ENCODE data around the gene EFNA3. TPM values are rescaled to one million over a fixed set of nuclear protein-coding genes. Genes with fewer than 3 reads are reported as not detected.
A peak's percentile ranks its signal among the peaks of the same experiment; 100 is the strongest.

The EFNA3 gene
- polyA plus RNA-seq, 1 donor (not counting 4 experiments of a cell fraction or from before 2014, with no cell fraction given): 4.4 TPM

DNA sequence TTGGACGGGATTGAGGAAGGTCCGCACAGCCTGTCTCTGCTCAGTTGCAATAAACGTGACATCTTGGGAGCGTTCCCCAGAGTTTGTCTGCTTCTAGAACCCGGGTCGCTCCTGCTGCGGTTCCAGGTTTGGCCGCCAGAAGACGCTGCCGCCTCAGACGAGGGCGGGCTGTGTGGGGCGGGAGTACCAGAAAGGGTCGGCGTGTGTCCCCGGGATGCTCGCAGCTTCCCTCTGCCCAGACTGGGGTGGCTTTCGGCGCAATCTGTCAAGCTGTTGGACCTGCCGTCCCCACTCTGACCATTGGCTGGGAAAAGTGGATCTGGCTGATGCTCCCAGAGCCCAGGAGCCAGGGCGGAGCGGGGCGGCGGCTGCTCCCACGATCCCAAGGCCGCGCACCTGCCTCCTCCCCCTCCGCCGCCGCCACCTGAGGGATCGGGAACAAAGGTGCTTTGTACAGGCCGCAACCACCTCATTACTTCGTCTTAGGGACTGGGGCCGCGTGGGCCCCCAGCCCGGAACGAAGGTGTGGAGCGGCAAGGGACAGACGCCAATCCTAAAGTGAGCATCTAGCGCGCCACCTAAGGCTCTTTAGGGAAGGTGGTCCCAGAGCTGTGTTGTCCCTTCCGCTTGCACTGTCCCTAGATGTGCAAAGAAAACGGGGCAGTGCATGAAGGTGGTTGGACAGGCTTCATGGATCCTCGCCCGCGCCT is 15.8 kb upstream of the EFNA3 start:
- dilution Hi-C loops (cut with MboI; ENCODE audit: extremely low pct_ligation_motif_present, low sequenced_read_pairs): no loop called here
- DNase-seq (ENCODE audit: low read depth, low spot score) (no peak), FAIRE-seq (no peak)
- H3K9ac ChIP-seq (ENCODE audit: control insufficient read depth, extremely low read depth, insufficient read depth, low read length): peak overlapping the region; percentile 84
- TF ChIP-seq, protein P1, sequence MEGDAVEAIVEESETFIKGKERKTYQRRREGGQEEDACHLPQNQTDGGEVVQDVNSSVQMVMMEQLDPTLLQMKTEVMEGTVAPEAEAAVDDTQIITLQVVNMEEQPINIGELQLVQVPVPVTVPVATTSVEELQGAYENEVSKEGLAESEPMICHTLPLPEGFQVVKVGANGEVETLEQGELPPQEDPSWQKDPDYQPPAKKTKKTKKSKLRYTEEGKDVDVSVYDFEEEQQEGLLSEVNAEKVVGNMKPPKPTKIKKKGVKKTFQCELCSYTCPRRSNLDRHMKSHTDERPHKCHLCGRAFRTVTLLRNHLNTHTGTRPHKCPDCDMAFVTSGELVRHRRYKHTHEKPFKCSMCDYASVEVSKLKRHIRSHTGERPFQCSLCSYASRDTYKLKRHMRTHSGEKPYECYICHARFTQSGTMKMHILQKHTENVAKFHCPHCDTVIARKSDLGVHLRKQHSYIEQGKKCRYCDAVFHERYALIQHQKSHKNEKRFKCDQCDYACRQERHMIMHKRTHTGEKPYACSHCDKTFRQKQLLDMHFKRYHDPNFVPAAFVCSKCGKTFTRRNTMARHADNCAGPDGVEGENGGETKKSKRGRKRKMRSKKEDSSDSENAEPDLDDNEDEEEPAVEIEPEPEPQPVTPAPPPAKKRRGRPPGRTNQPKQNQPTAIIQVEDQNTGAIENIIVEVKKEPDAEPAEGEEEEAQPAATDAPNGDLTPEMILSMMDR (optimal IDR thresholded peaks at IDR 0.05 in 1 of 3, IDR thresholded peaks at IDR 0.05 in 1 of 3, conservative IDR thresholded peaks at IDR 0.05 in 1 of 3; ENCODE audit: extremely low read depth in 1 of 3, insufficient read depth in 2 of 3, low read length in 3 of 3): peak; percentile 57 to 95 (median 80)
- no peak for TF ChIP-seq EZH2 (IDR thresholded peaks at IDR 0.05; ENCODE audit: low read length)
- no peaks in the 10 kb centered on the region for H3K9me1 ChIP-seq (ENCODE audit: control insufficient read depth, extremely low read depth, insufficient read depth, low read length)
- H4K20me1 ChIP-seq (ENCODE audit: control insufficient read depth, extremely low read depth, insufficient read depth, low read length): peaks cover 5% of the 10 kb centered on the region
- peaks cover 32 to 39% of the 10 kb centered on the region in 2 experiments for H3K36me3 ChIP-seq (ENCODE audit: control insufficient read depth in 2 of 2, extremely low read depth in 1 of 2, insufficient read depth in 2 of 2, low read length in 2 of 2)
- peak overlapping the region in 1 of 3 experiments; percentile 82 for H3K4me3 ChIP-seq (ENCODE audit: control insufficient read depth in 2 of 3, extremely low read depth in 1 of 3, insufficient read depth in 2 of 3, low read depth in 1 of 3, low read length in 3 of 3)
- no peaks in the 10 kb centered on the region for H3K79me2 ChIP-seq (ENCODE audit: control insufficient read depth, insufficient read depth, low read length)
- no peaks in the 10 kb centered on the region for H3K27me3 ChIP-seq (ENCODE audit: control insufficient read depth, extremely low read depth, insufficient read depth, low read length)
- H3K9me3 ChIP-seq (ENCODE audit: control insufficient read depth, low read depth, low read length): no peaks in the 10 kb centered on the region
- no peak overlapping the region for H2AFZ ChIP-seq (ENCODE audit: control insufficient read depth, low read length)
- H3K4me1 ChIP-seq (ENCODE audit: control insufficient read depth, extremely low read depth, insufficient read depth, low read length): peaks cover 23% of the 10 kb centered on the region
- H3K4me2 ChIP-seq (ENCODE audit: control insufficient read depth, extremely low read depth, insufficient read depth, low read depth, low read length): peak overlapping the region; percentile 79
- H3K27ac ChIP-seq (ENCODE audit: control insufficient read depth, insufficient read depth, low read length): no peak overlapping the region

DNA sequence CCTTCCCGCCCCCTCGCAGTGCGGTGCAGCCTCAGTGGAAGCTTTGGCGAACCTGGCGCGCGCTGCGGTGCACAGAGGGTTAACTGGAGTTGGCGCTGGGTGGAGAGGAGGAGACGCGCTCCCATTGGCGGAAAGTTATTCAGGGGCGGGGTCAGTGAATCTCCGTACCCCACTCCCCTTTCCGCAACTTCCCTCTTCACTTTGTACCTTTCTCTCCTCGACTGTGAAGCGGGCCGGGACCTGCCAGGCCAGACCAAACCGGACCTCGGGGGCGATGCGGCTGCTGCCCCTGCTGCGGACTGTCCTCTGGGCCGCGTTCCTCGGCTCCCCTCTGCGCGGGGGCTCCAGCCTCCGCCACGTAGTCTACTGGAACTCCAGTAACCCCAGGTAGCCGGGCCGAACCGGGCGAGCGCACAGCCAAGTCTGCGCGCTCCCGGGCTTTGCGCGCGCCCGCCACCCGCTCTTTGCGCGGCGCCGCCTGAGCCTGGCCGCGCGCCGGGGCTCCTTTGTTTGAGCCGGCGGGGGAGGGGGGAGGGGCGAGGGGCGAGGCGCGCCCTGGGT is 15.0 kb upstream of the EFNA3 start, which contains the start of gene EFNA4:
EFNA4 (plus strand) TSS at position 191 of the 561 bp plus-strand sequence; CDS start at position 275, 84 bp downstream.
- Histone ChIP-seq H3K9ac (ENCODE audit: control insufficient read depth, extremely low read depth, insufficient read depth, low read length) (peak within 1 kb of the TSS; percentile 84), H3K36me3 (ENCODE audit: control insufficient read depth in 2 of 2, extremely low read depth in 1 of 2, insufficient read depth in 2 of 2, low read length in 2 of 2) (peaks cover 26 to 33% of the 10 kb centered on the region in 2 experiments), H3K9me1 (ENCODE audit: control insufficient read depth, extremely low read depth, insufficient read depth, low read length) (no peaks in the 10 kb centered on the region), H3K27me3 (ENCODE audit: control insufficient read depth, extremely low read depth, insufficient read depth, low read length) (no peaks in the 10 kb centered on the region), H3K4me3 (ENCODE audit: control insufficient read depth in 2 of 3, extremely low read depth in 1 of 3, insufficient read depth in 2 of 3, low read depth in 1 of 3, low read length in 3 of 3) (peak within 1 kb of the TSS; percentile 65 to 96 (median 82)), H3K4me2 (ENCODE audit: control insufficient read depth, extremely low read depth, insufficient read depth, low read depth, low read length) (peak within 1 kb of the TSS; percentile 79), H3K9me3 (ENCODE audit: control insufficient read depth, low read depth, low read length) (no peaks in the 10 kb centered on the region), H3K79me2 (ENCODE audit: control insufficient read depth, insufficient read depth, low read length) (no peaks in the 10 kb centered on the region), H4K20me1 (ENCODE audit: control insufficient read depth, extremely low read depth, insufficient read depth, low read length) (peaks cover 5% of the 10 kb centered on the region), H3K27ac (ENCODE audit: control insufficient read depth, insufficient read depth, low read length) (peak within 1 kb of the TSS; percentile 49), H2AFZ (ENCODE audit: control insufficient read depth, low read length) (peak within 1 kb of the TSS; percentile 81), H3K4me1 (ENCODE audit: control insufficient read depth, extremely low read depth, insufficient read depth, low read length) (peaks cover 23% of the 10 kb centered on the region)
- dilution Hi-C loops (cut with MboI; ENCODE audit: extremely low pct_ligation_motif_present, low sequenced_read_pairs): no loop called here
- TF ChIP-seq EZH2 (IDR thresholded peaks at IDR 0.05; ENCODE audit: low read length): no peak
- TF ChIP-seq, protein P1 (optimal IDR thresholded peaks at IDR 0.05 in 1 of 3, IDR thresholded peaks at IDR 0.05 in 1 of 3, conservative IDR thresholded peaks at IDR 0.05 in 1 of 3; ENCODE audit: extremely low read depth in 1 of 3, insufficient read depth in 2 of 3, low read length in 3 of 3): no peak
- FAIRE-seq (peak; percentile 79), DNase-seq (ENCODE audit: low read depth, low spot score) (no peak)

Measured in keratinocyte (primary cell).